Ovary (tissue), 9 donors: Measurements from ENCODE around the gene PIP5K1A. TPM values are rescaled to one million over a fixed set of nuclear protein-coding genes. Genes with fewer than 3 reads are reported as not detected.

Source experiments
- DNase-seq, 5 donors: peaks; one replicate each; pipeline ENCODE4 v3.0.0-alpha.2; 2019 to 2020
- H3K27ac ChIP-seq, 2 donors: fragments of 200-600 bp; one replicate each; pipeline versions ENCODE4 v1.5.1 to v1.8.0; 2019 to 2022
- H3K27me3 ChIP-seq: fragments of 200-600 bp; one replicate; pipeline ENCODE4 v1.8.0; 2022
- H3K36me3 ChIP-seq: fragments of 200-600 bp; sonication (generic); one replicate; pipeline ENCODE4 v1.5.1; 2019
- H3K4me1 ChIP-seq: one replicate; pipeline ENCODE4 v1.8.1; 2013; ENCODE audit warnings: mild to moderate bottlenecking, moderate library complexity; ENCODE audit not compliant: insufficient read depth
- H3K4me3 ChIP-seq: fragments of 200-600 bp; sonication (generic); one replicate; pipeline ENCODE4 v1.5.1; 2017
- H3K9me3 ChIP-seq, 2 donors: fragments of 200-600 bp in 1 of 2; sonication (generic) in 1 of 2; one replicate each; pipeline versions ENCODE4 v1.5.1 to v1.8.1; 2013 to 2019; ENCODE audit warnings: mild to moderate bottlenecking in 1 of 2, moderate library complexity in 1 of 2
- CTCF ChIP-seq, 3 donors: fragments of 450-650 bp in 2 of 3; fragments of 200-600 bp in 1 of 3; IDR thresholded peaks; one replicate each; pipeline versions ENCODE4 v1.5.1 to v1.8.0; 2016 to 2022; ENCODE audit warnings: antibody characterized with exemption in 3 of 3, mild to moderate bottlenecking in 1 of 3
- EP300 ChIP-seq: sonication (generic); formaldehyde crosslinking; IDR thresholded peaks from one replicate; pipeline ENCODE4 v1.6.1; 2017; ENCODE audit warnings: antibody characterized with exemption
- POLR2A ChIP-seq: fragments of 450-650 bp; IDR thresholded peaks from one replicate; pipeline ENCODE4 v1.6.1; 2017; ENCODE audit warnings: antibody characterized with exemption, mild to moderate bottlenecking, moderate library complexity
- WGBS, 3 donors: extraction: QIAGEN DNeasy Blood & Tissue Kit in 1 of 3; methylation state at CpG; one replicate each; pipeline versions ENCODE4 v1.1.5 to v1.1.7; 2013 to 2017; 5-methylcytosine and 5-hydroxymethylcytosine counted together
- intact Hi-C, 4 donors: fragments of 100-400 bp; cut with DNase I; formaldehyde crosslinking; loops; one replicate each; pipeline versions ENCODE4 v1.11.0 to v1.15.1; 2022 to 2023
- polyA plus RNA-seq, 2 donors: library from polyadenylated mRNA; stranded (reverse); fragments of 200-250 nt in 1 of 2; fragments of 350-450 nt in 1 of 2; fragmentation: Illumina TruSeq in 1 of 2; extraction: RNeasy Lipid Tissue Mini Kit (QIAGEN cat#74804) in 1 of 2; gene quantifications; one replicate each; pipeline ENCODE4 v1.2.3, GENCODE V29; 2013 to 2014
- total RNA-seq, 7 donors: library from RNA; depleted of rRNA in 2 of 7; stranded (reverse); fragments of >200 nt in 2 of 7; fragmentation: NEBNext Ultra II Directional in 3 of 7; extraction: Animal tissue kit (Norgen Biotek cat#: 25700) in 3 of 7; gene quantifications; one replicate each; pipeline versions ENCODE4 v1.1.0 to v1.2.4, GENCODE V29; 2016 to 2023
- donor health status: DM: no; HTN: no; CAD: no; lungs with moderate emphysema.
- donor health status: DM: no; HTN: no; CAD: no.
- donor health status: Bipolar disorder and iron deficiency.
- donor health status: DM: yes; HTN: yes; CAD: no.
- donor health status: DM: no; HTN: no; CAD: no.
- donor health status: DM: yes; HTN: yes; CAD: no.

The PIP5K1A gene
- total and polyA plus RNA-seq, 9 donors = 19.8 to 62.8 (median 47.5) TPM

- 7% methylated on average over 2 of the region's 2 CpGs for WGBS, 3 donors
- intact Hi-C loops = no loop called here
- Histone ChIP-seq H3K36me3 (no peaks in the 10 kb centered on the region), H3K4me3 (no peak overlapping the region), H3K9me3 (no peaks in the 10 kb centered on the region), H3K27ac (no peak overlapping the region), H3K4me1 (no peaks in the 10 kb centered on the region), H3K27me3 (no peaks in the 10 kb centered on the region)
- TF ChIP-seq EP300 (no peak), CTCF (IDR thresholded peaks at IDR 0.05) (no peak), POLR2A (no peak)
- no peak for DNase-seq
Observed at GRCh38 chr1:151213560-151213959, 15.2 kb downstream of the PIP5K1A start.

- Histone ChIP-seq H3K9me3 (no peaks in the 10 kb centered on the region), H3K4me3 (no peak overlapping the region), H3K27me3 (no peaks in the 10 kb centered on the region), H3K4me1 (no peaks in the 10 kb centered on the region), H3K27ac (no peak overlapping the region), H3K36me3 (no peaks in the 10 kb centered on the region)
- TF ChIP-seq EP300 (no peak), CTCF (IDR thresholded peaks at IDR 0.05) (no peak), POLR2A (no peak)
- DNase-seq = no peak
- 49 to 54% (median 50%) methylated on average over 1 of the region's 1 CpG for WGBS, 3 donors
- intact Hi-C loops = no loop called here
Observed at GRCh38 chr1:151221616-151222015, 23.3 kb downstream of the PIP5K1A start.

- H3K4me1 ChIP-seq = no peaks in the 10 kb centered on the region
- H3K4me3 ChIP-seq = no peak overlapping the region
- no peaks in the 10 kb centered on the region for H3K27me3 ChIP-seq
- H3K27ac ChIP-seq = no peak overlapping the region
- 80 to 85% (median 85%) methylated on average over 4 of the region's 4 CpGs for WGBS, 3 donors
- TF ChIP-seq EP300 (no peak), POLR2A (no peak), CTCF (IDR thresholded peaks at IDR 0.05) (no peak)
- intact Hi-C loops = no loop called here
- no peaks in the 10 kb centered on the region for H3K36me3 ChIP-seq
- no peaks in the 10 kb centered on the region for H3K9me3 ChIP-seq
- no peak for DNase-seq
Observed at GRCh38 chr1:151222130-151222529, 23.8 kb downstream of the PIP5K1A start.

GRCh38 chr1:151235235-151235634 is 36.9 kb downstream of the PIP5K1A start:
- Histone ChIP-seq H3K36me3 (no peaks in the 10 kb centered on the region), H3K27ac (no peak overlapping the region)
- TF ChIP-seq EP300 = no peak
- no peak for TF ChIP-seq CTCF (IDR thresholded peaks at IDR 0.05)
- TF ChIP-seq POLR2A = no peak

More at GRCh38 chr1:151235235-151235634, 36.9 kb downstream of the PIP5K1A start:
- intact Hi-C loops = no loop called here
- 78 to 81% (median 78%) methylated on average over 6 of the region's 6 CpGs for WGBS, 3 donors
- Histone ChIP-seq H3K4me1 (no peaks in the 10 kb centered on the region), H3K9me3 (no peaks in the 10 kb centered on the region), H3K27me3 (no peaks in the 10 kb centered on the region), H3K4me3 (no peak overlapping the region)
- no peak for DNase-seq
